ENCODE measurements around the gene HECTD2.
"Not testable (repeated sequence)": the region's sequence is repeated elsewhere in the genome, so short reads cannot be mapped to it uniquely, and the experiment has no call there.

Gene HECTD2

DNA sequence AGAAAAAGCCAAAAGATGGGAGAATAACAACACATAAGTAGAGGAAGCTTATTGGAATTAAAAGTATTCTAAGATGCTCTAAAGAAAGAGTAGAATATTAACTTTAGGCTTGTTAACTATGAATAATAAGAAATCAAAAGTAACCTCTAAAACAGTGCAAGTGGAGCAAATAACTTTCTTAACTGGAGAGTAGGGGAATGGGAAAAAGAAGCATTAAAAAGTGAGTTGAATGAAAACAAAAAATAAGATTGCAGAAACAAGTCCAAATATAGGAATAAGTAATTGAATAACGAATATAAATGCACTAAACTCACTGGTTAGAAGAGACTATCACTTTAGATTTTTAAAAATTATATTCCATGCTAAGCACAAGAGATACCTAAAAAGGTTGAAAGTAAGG is 63.9 kb downstream of the HECTD2 start:
- DNase-seq (ENCODE audit: low read depth) = no peak

DNA sequence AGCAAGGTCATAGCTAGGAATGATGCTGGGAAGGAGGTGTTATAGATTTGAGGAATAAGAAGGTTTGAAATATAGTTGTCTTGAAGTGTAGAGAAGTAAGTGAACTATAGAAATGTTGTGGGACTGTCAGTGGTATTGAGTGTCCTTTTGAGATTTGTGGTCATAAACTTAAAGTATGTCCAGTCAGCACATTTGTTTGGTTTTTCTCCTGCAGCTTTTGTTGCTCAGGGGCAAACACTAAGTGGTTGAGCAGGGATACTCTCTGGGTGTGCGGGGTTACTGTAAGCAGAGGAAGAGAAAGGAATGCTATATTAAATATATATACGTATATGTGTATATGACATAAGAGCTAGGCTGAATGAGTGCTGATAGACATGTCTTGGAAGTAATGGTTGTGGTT is 67.1 kb downstream of the HECTD2 start:
- no peak for DNase-seq (ENCODE audit: low read depth)

DNA sequence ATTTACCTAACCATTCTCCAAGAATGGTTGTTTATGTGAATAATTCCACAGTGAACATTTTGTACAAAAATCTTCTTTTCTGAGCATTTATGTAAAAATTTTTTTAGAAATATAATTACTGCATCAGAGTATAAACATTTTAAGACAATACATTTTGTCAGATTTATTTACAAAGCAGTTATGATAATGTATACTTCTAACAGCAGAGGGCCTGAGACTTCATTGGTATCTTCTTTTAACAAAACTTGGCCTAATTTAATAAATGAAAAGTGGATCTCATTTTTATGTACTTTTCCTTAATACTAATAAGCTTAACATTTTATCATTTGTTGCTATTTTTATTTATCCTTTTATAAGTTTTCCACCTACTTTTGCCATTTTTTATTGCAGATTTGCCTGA is 69.4 kb downstream of the HECTD2 start:
- DNase-seq (ENCODE audit: low read depth) = no peak

DNA sequence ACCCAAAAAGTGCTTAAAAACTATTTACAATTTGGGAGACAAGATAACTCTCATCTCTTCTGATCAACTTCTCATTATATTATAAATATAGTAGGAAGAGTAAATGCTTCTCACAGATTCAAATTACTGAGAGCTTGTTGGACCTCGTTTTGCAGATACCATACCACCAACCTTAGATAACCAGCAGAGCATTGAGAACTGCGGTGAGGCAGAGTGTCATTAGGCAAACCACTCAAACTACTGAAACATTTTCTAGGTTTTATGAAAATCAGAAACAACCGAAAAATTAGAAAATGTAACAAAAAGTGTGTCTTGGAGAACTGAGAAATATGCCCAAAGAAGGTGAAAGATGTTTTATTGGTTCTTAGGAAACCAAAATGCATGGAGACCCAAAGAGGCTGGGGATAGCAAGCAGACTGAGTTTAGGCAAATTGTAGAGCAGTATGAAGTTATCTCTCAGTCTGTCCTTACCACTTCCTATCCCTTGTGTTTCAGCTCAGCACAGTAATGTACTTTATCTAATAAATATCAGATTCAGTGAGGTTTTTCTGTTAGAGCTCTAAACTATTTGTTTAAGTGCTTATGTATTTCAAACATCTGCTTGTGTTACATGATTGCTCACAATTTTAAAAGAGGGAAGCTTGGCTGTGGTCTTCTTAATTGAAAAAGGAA is 77.9 kb downstream of the HECTD2 start:
- DNase-seq (ENCODE audit: low read depth) = no peak

DNA sequence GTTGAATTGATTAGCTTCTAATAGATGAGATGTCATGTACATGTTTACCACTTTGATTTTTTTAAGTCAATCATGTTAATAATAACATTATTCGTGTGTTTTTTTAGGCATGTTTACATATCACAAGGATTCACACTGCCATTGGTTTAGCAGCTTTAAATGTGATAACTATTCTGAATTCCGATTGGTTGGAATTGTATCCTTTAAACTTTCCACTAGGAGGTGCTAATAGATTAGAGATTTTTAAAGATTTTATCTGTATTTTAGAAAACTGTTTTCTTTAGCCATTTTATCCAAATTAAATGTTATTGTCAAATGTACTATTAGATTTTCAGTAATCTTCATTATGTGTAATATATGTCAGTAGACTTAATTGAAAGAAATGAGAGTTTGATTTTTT is 83.2 kb downstream of the HECTD2 start:
- DNase-seq (ENCODE audit: low read depth) = peak; percentile 37

- peak; percentile 20 for DNase-seq (ENCODE audit: low read depth)
Observed at GRCh38 chr10:91495402-91495801, 85.3 kb downstream of the HECTD2 start.

- no peak for DNase-seq (ENCODE audit: low read depth)
Observed at GRCh38 chr10:91496016-91496415, 85.9 kb downstream of the HECTD2 start.

GRCh38 chr10:91511549-91512330 is 101.6 kb downstream of the HECTD2 start:
- no peak for DNase-seq (ENCODE audit: low read depth)

GRCh38 chr10:91512458-91512857 is 102.3 kb downstream of the HECTD2 start:
- no peak for DNase-seq (ENCODE audit: low read depth)

DNA sequence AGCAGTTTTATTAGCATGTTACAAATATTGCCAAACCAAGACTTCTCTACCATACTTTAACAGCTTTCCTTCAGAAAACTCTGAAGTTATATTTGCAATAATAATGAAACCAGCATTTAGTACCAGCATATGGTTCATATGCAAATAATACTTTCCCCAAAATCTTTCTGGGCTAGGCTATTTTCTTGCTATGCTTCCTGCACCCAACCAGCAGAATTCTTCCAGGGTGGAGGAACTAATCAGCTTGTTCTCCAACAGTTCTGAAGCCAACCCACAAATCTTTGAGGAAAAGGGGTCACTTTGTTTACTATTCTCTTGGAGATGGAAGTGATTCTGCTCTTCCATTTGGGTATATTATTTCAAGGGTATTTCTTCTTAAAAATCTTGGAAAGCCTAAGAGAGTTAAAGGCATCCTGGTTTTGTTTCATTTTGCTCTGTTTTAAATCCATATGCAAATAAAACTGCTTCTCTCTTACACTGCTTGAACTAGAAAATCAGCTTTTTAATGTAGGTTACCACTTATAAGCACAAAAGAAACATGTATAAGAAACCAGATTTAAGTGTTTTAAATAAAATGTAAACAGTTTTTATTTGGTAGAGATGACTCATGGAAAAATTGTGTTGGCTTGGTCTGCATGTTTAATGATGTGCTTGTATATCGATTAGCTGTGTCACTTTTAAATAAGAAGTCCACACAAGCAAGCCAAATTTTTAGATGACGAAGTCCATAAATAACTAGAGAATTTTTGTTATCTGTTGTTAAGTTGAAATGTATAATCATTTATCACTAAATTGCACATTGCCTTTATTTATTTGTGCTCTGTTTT is 103.7 kb downstream of the HECTD2 start:
- DNase-seq (ENCODE audit: low read depth) = no peak

- DNase-seq (ENCODE audit: low read depth) = no peak
Observed at GRCh38 chr10:91514787-91515186, 104.6 kb downstream of the HECTD2 start.

DNA sequence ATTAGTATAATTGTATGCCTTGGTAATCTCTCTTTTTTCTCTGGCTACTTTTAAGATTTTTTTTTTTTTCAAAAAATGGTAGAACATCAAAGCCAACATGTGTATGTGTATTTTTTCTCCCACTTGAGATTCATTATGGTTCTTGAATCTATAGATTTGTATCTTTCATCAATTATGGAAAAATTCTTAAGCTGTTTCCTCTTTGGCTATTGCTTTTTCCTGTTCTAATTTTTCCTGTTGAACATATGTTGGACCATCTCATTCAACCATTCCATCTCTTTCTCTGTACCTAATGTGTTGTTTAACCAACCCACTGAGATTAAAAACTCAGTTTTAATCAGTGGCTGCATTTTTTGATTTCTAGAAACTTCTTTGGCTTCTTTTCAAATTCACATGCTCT is 107.2 kb downstream of the HECTD2 start:
- DNase-seq (ENCODE audit: low read depth) = no peak

- DNase-seq (ENCODE audit: low read depth) = no peak
Observed at GRCh38 chr10:91519899-91520514, 109.9 kb downstream of the HECTD2 start.

DNA sequence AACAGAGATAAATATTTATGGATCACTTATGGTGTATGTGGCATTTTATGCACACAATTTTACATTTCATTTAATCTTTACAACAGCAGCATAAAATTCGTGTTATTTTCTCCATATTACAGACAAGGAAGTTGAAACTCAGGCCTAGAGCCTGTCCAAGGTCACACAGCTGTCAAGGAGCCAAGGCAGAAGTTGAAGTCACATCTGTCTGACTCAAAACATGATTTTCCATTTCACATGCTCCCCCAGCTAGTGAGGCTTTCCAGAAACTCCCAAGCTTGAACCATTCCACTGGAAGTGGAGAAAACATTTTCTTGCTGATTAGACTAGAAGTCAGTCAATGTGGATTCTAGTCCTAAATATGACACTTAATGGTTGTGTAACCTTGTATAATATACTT is 110.5 kb downstream of the HECTD2 start:
- DNase-seq (ENCODE audit: low read depth) = no peak

DNA sequence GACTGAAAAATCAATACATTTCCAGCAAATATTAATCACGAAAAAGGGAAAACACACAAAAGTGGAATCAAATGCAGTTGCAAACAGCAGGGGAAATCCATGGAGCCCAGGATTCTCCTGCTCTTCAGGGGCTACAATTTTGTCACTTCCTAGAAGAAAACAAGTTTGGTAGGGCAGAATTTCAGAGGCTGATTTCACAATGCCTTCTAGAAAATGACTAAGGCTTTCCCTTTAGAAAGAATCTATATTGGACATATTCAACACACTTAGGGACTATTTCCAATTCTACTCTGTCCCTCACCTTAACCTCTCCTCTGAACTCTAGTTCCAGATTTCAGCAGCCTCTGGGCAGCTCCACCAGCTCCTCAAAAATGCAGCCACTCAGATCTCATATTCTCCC is 111.3 kb downstream of the HECTD2 start:
- DNase-seq (ENCODE audit: low read depth) = no peak

DNA sequence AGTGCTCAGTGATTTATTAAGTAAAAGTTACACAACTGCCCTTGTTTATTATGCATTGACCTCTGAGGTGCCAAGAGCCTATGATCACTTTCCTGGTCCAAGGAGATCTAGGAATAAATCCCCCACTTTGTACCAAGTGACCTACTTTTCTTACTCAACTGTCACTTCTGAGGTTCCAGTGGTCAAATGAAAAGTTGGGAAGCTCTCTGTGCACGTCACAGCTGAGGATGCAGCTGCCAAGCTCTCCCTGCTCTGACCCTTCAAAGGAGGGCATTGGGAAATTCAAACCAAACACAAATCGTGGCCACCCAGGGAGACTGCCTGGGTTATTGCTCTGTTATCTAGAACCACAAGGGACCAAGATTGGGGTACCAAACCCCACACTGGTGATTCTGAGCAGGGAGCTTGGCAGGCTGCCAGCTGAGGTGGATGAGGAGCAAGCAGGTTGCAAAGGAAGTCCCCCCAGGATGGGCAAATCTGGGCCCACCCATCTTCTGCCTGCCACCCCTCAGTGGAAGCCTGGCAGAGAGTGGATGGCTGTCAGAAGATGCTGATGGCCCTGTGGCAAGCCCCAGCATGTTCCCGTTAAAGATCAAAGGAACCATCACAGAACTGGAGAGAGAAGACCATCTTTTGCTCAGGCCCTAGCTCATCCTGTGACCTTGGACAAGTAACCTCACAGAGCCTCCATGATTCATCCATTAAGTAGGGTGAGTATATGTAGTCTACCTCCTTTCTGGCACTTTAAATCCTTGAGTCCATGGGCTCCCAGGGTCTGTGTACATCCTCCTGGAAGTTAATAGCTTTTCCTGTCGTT is 116.0 kb downstream of the HECTD2 start:
- no peak for DNase-seq (ENCODE audit: low read depth)

- DNase-seq (ENCODE audit: low read depth) = no peak
Observed at GRCh38 chr10:91528080-91528479, 117.9 kb downstream of the HECTD2 start.

GRCh38 chr10:91528768-91529167 is 118.6 kb downstream of the HECTD2 start:
- no peak for DNase-seq (ENCODE audit: low read depth)

DNA sequence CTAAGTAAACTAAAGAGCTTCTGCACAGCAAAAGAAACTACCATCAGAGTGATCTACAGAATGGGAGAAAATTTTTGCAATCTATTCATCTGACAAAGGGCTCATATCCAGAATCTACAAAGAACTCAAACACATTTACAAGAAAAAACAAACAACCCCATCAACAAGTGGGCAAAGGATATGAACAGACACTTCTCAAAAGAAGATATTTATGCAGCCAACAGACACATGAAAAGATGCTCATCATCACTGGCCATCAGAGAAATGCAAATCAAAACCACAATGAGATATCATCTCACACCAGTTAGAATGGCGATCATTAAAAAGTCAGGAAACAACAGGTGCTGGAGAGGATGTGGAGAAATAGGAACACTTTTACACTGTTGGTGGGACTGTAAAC is 124.6 kb downstream of the HECTD2 start:
- not testable (repeated sequence) for DNase-seq (ENCODE audit: low read depth)

GRCh38 chr10:91536111-91536510 is 126.0 kb downstream of the HECTD2 start:
- DNase-seq (ENCODE audit: low read depth) = no peak

GRCh38 chr10:91536733-91537132 is 126.6 kb downstream of the HECTD2 start:
- no peak for DNase-seq (ENCODE audit: low read depth)

Measured in fibroblast of the conjunctiva (primary cell).